HG02588 (cell line): ENCODE data around the gene OXTR.

Experiments
- ATAC-seq: cut with Tn5 transposase; IDR thresholded peaks from one replicate; pipeline ENCODE4 v1.9.1; 2021; ENCODE audit warnings: mild to moderate bottlenecking, moderate library complexity; ENCODE audit not compliant: unreplicated experiment

OXTR gene

GRCh38 chr3:8767667-8768363, 1.6 kb downstream of the OXTR start:
- peak; percentile 48 for ATAC-seq

GRCh38 chr3:8767256-8767666, 2.2 kb downstream of the OXTR start:
- no peak for ATAC-seq

- ATAC-seq: no peak
These were observed 3.3 kb downstream of the OXTR start for GRCh38 chr3:8766148-8766547.

- no peak for ATAC-seq
These were observed 3.9 kb downstream of the OXTR start for GRCh38 chr3:8765528-8765927.

GRCh38 chr3:8764528-8764927, 4.9 kb downstream of the OXTR start:
- no peak for ATAC-seq

GRCh38 chr3:8762607-8763377, 6.6 kb downstream of the OXTR start:
- no peak for ATAC-seq

GRCh38 chr3:8761866-8762265, 7.5 kb downstream of the OXTR start:
- ATAC-seq: no peak

GRCh38 chr3:8760506-8760905, 8.9 kb downstream of the OXTR start:
- no peak for ATAC-seq

GRCh38 chr3:8760091-8760490, 9.3 kb downstream of the OXTR start:
- no peak for ATAC-seq

GRCh38 chr3:8759038-8759707, 10.2 kb downstream of the OXTR start:
- no peak for ATAC-seq

GRCh38 chr3:8757551-8758518, 11.6 kb downstream of the OXTR start:
- no peak for ATAC-seq

GRCh38 chr3:8756671-8757070, 12.7 kb downstream of the OXTR start:
- ATAC-seq: no peak

- no peak for ATAC-seq
These were observed 13.7 kb downstream of the OXTR start for GRCh38 chr3:8755564-8756237.

- ATAC-seq: no peak
These were observed 14.3 kb downstream of the OXTR start for GRCh38 chr3:8755097-8755496.

GRCh38 chr3:8752832-8753231, 16.6 kb downstream of the OXTR start:
- no peak for ATAC-seq

- ATAC-seq: no peak
These were observed 20.1 kb downstream of the OXTR start for GRCh38 chr3:8749316-8749715.

- ATAC-seq: no peak
These were observed 22.6 kb downstream of the OXTR start for GRCh38 chr3:8746780-8747345.

GRCh38 chr3:8745619-8746370, 23.6 kb downstream of the OXTR start:
- no peak for ATAC-seq

- no peak for ATAC-seq
These were observed 25.5 kb downstream of the OXTR start for GRCh38 chr3:8743911-8744310.
